ENCODE measurements around the gene SPRED3.

DNA sequence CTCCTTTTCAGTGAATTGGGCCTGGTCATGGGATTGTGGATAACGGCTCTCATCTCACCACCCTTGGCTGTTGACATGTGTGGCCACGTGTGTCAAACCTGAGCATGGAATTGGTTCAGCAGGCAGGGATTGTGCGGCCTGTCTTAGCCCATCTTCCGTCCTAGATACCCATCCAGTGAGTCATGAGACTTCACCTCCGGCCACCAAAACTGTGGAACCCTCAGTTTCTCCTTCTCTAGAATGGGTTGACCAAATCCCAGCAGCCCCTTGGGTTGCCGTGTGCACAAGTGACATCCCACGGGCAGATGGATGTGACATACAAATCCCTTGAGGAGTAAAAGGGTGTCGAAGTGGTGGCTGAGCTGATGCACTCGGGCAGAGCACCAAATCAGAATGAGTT lies 7.4 kb upstream of the SPRED3 start:
- TF ChIP-seq, protein P1, sequence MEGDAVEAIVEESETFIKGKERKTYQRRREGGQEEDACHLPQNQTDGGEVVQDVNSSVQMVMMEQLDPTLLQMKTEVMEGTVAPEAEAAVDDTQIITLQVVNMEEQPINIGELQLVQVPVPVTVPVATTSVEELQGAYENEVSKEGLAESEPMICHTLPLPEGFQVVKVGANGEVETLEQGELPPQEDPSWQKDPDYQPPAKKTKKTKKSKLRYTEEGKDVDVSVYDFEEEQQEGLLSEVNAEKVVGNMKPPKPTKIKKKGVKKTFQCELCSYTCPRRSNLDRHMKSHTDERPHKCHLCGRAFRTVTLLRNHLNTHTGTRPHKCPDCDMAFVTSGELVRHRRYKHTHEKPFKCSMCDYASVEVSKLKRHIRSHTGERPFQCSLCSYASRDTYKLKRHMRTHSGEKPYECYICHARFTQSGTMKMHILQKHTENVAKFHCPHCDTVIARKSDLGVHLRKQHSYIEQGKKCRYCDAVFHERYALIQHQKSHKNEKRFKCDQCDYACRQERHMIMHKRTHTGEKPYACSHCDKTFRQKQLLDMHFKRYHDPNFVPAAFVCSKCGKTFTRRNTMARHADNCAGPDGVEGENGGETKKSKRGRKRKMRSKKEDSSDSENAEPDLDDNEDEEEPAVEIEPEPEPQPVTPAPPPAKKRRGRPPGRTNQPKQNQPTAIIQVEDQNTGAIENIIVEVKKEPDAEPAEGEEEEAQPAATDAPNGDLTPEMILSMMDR (IDR thresholded peaks at IDR 0.05), result no peak
- no peak for TF ChIP-seq ZFX (IDR thresholded peaks at IDR 0.05; ENCODE audit: borderline replicate concordance)
